B cell (primary cell): ENCODE results near the gene SEC62. TPM values are rescaled to one million over a fixed set of nuclear protein-coding genes. Genes with fewer than 3 reads are reported as not detected.

Experiments
- ATAC-seq: fragments of 200-7000 bp; cut with Tn5 transposase; one replicate; pipeline ENCODE4 v1.10.0; 2021; ENCODE audit warnings: low read depth, mild to moderate bottlenecking, moderate number of reproducible peaks, moderate library complexity
- CTCF ChIA-PET: fragments of 350-600 bp; sonication (Branson Sonifier 250); formaldehyde crosslinking; loops from one replicate; lab custom pipeline; 2021; ENCODE audit warnings: antibody characterized with exemption, inconsistent platforms; lab: Charles Lee
- POLR2A ChIA-PET: fragments of 350-600 bp; sonication (Branson Sonifier 250); formaldehyde crosslinking; loops from one replicate; lab custom pipeline; 2021; ENCODE audit warnings: antibody characterized with exemption; lab: Charles Lee
- DNase-seq: peaks from one replicate; pipeline ENCODE4 v3.0.0; 2013
- H2AFZ ChIP-seq: 2 replicates; pipeline ENCODE4 v1.6.1; 2012; ENCODE audit warnings: mild to moderate bottlenecking, low read depth, low read length; ENCODE audit not compliant: insufficient read depth, poor library complexity, severe bottlenecking
- H3K27ac ChIP-seq, 2 donors: 1 replicate in 1 of 2; 2 replicates in 1 of 2; pipeline ENCODE4 v1.5.1; 2012 to 2013; ENCODE audit warnings: low read length in 2 of 2, mild to moderate bottlenecking in 2 of 2, moderate library complexity in 1 of 2
- H3K27me3 ChIP-seq, 4 experiments: fragments of 200-600 bp in 1 of 4; sonication (generic) in 1 of 4; replicated peaks in 1 of 4; 1 replicate in 2 of 4; 2 replicates in 2 of 4; pipeline versions ENCODE4 v1.6.1 to v1.7.0; 2013 to 2016; ENCODE audit warnings: low read length in 3 of 4, mild to moderate bottlenecking in 2 of 4, mixed read lengths in 1 of 4, moderate library complexity in 1 of 4; ENCODE audit not compliant: insufficient read depth in 4 of 4, control insufficient read depth in 3 of 4; ENCODE audit errors: control extremely low read depth in 1 of 4
- H3K36me3 ChIP-seq, 2 experiments: replicated peaks in 1 of 2; 1 replicate in 1 of 2; 2 replicates in 1 of 2; pipeline versions ENCODE4 v1.6.1 to v1.7.1; 2013; ENCODE audit warnings: low read length in 1 of 2; ENCODE audit not compliant: insufficient read depth in 2 of 2, control insufficient read depth in 1 of 2; ENCODE audit errors: control extremely low read depth in 1 of 2, extremely low read depth in 1 of 2
- H3K4me1 ChIP-seq, 2 donors: fragments of 200-600 bp in 1 of 2; sonication (generic) in 1 of 2; 1 replicate in 1 of 2; 2 replicates in 1 of 2; pipeline versions ENCODE4 v1.5.1 to v1.6.1; 2013 to 2017; ENCODE audit warnings: low read length in 2 of 2; ENCODE audit not compliant: control insufficient read depth in 2 of 2, insufficient read depth in 2 of 2
- H3K4me2 ChIP-seq: replicated peaks from 2 replicates; pipeline ENCODE3; 2012; ENCODE audit warnings: mild to moderate bottlenecking, low read depth, low read length; ENCODE audit not compliant: poor library complexity, severe bottlenecking
- H3K4me3 ChIP-seq, 5 experiments: fragments of 200-600 bp in 1 of 5; sonication (generic) in 1 of 5; 1 replicate in 3 of 5; 2 replicates in 2 of 5; pipeline versions ENCODE4 v1.5.1 to v1.7.0; 2011 to 2016; ENCODE audit warnings: low read length in 4 of 5, mild to moderate bottlenecking in 4 of 5, low read depth in 2 of 5, control low read depth in 1 of 5, moderate library complexity in 1 of 5; ENCODE audit not compliant: insufficient read depth in 1 of 5; ENCODE audit errors: control extremely low read depth in 1 of 5, extremely low read depth in 1 of 5
- H3K79me2 ChIP-seq: fragments of 200-600 bp; sonication (generic); one replicate; pipeline ENCODE4 v1.6.0; 2016; ENCODE audit warnings: low read length; ENCODE audit not compliant: control insufficient read depth, insufficient read depth
- H3K9ac ChIP-seq: fragments of 200-600 bp; sonication (generic); 2 replicates; pipeline ENCODE4 v1.6.1; 2017; ENCODE audit warnings: mild to moderate bottlenecking, low read length, moderate library complexity
- H3K9me3 ChIP-seq, 3 donors: one replicate each; pipeline versions ENCODE4 v1.6.1 to v1.7.1; 2013; ENCODE audit warnings: low read length in 2 of 3; ENCODE audit not compliant: control insufficient read depth in 2 of 3, insufficient read depth in 1 of 3; ENCODE audit errors: control extremely low read depth in 1 of 3
- H4K20me1 ChIP-seq: 2 replicates; pipeline ENCODE4 v1.6.0; 2012; ENCODE audit warnings: mild to moderate bottlenecking, low read length; ENCODE audit not compliant: insufficient read depth, control insufficient read depth, poor library complexity, severe bottlenecking
- H3K27ac Mint-ChIP-seq: one replicate; pipeline ENCODE4 v1.8.0; 2021; ENCODE audit warnings: mixed read lengths
- H3K27me3 Mint-ChIP-seq: one replicate; pipeline ENCODE4 v1.8.0; 2021; ENCODE audit warnings: mixed read lengths
- H3K4me1 Mint-ChIP-seq: one replicate; pipeline ENCODE4 v1.8.0; 2021; ENCODE audit warnings: mixed read lengths
- H3K4me3 Mint-ChIP-seq: one replicate; pipeline ENCODE4 v1.8.0; 2021; ENCODE audit warnings: mixed read lengths
- H3K9me3 Mint-ChIP-seq: one replicate; pipeline ENCODE4 v1.8.0; 2022; ENCODE audit warnings: mixed read lengths; ENCODE audit not compliant: insufficient read depth
- EZH2 ChIP-seq: IDR thresholded peaks from 2 replicates; pipeline ENCODE4 v1.6.1; 2012; ENCODE audit warnings: borderline replicate concordance, low read depth, mild to moderate bottlenecking, moderate library complexity, low read length; ENCODE audit not compliant: insufficient read depth, poor library complexity, severe bottlenecking
- WGBS: methylation state at CpG from one replicate; pipeline ENCODE4 v1.1.5; 2013; ENCODE audit warnings: missing lambda C conversion rate; ENCODE audit not compliant: insufficient coverage; 5-methylcytosine and 5-hydroxymethylcytosine counted together
- intact Hi-C: fragments of 100-400 bp; cut with micrococcal nuclease; formaldehyde crosslinking; loops from one replicate; pipeline ENCODE4 v1.10.0; 2022
- polyA plus RNA-seq: library from polyadenylated mRNA; depleted of rRNA; stranded (reverse); fragments of >200 nt; gene quantifications from 2 replicates; pipeline ENCODE4 v1.2.3, GENCODE V29; 2012
- total RNA-seq, 2 donors: library from RNA; stranded (reverse); fragments of 120-200 nt in 1 of 2; gene quantifications; 1 replicate in 1 of 2; 2 replicates in 1 of 2; pipeline versions ENCODE4 v1.2.3 to v1.2.4, GENCODE V29; 2013 to 2022
- TF ChIP-seq, protein P1 (sequence below): fragments of 200-600 bp; IDR thresholded peaks from one replicate; pipeline ENCODE4 v1.8.0; 2022; ENCODE audit warnings: antibody characterized with exemption, mild to moderate bottlenecking

Gene SEC62
- total and polyA plus RNA-seq, 2 donors (not counting 1 experiment from before 2014, with no cell fraction given), result 40.3 to 166 TPM

DNA sequence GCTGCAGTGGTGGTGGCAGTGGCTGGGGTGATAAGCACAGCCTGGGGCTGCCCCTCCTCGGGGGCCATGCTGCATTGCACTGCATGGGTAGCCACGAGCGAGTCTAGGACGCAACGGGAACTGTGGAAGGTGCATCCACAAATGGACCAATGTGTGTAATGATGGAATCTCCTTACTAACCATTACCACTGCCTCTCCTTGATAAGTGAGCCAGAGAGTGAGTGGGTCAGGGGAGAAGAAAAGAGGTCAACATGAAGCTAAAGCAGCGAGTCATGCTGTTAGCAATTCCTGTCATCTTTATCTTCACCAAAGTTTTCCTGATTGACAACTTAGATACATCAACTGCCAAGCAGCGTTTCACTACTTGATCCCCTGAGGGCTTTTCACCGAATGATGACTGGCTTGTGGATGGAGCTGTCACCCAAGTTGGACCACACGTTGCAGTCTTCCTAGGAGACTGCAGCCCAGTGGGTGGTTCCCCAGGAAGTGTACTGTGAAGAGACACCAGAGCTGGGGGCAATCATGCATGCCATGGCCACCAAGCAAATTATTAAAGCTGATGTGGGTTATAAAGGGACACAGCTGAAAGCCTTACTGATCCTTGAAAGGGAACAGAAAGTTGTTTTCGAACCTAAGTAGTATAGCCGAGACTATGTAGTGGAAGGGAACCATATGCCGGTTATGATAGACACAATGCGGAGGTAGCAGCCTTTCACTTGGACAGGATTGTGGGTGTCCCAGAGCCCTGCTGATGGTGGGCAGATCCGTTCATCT lies 34.7 kb upstream of the SEC62 start:
- Mint-ChIP-seq H3K9me3 (no peaks in the 10 kb centered on the region), H3K4me1 (peaks cover 55% of the 10 kb centered on the region), H3K27ac (peak overlapping the region; percentile 97), H3K27me3 (no peaks in the 10 kb centered on the region), H3K4me3 (peak overlapping the region; percentile 82)
- H3K4me1 ChIP-seq, result peaks cover 49 to 53% of the 10 kb centered on the region in 2 donors
- H3K27me3 ChIP-seq, result no peaks in the 10 kb centered on the region
- ChIA-PET POLR2A (interaction anchor here (0.6 to 4.5 kb wide), 13 partner anchors 9 to 159 kb away, joined by 3 to 95 read pairs (median 4); partner anchors contain the start of gene SEC62), CTCF (interaction anchor here (0.6 to 8.1 kb wide), 14 partner anchors 10 to 169 kb away, joined by 3 to 181 read pairs (median 10); partner anchors contain the start of gene SEC62)
- no peak for TF ChIP-seq EZH2
- TF ChIP-seq, protein P1, sequence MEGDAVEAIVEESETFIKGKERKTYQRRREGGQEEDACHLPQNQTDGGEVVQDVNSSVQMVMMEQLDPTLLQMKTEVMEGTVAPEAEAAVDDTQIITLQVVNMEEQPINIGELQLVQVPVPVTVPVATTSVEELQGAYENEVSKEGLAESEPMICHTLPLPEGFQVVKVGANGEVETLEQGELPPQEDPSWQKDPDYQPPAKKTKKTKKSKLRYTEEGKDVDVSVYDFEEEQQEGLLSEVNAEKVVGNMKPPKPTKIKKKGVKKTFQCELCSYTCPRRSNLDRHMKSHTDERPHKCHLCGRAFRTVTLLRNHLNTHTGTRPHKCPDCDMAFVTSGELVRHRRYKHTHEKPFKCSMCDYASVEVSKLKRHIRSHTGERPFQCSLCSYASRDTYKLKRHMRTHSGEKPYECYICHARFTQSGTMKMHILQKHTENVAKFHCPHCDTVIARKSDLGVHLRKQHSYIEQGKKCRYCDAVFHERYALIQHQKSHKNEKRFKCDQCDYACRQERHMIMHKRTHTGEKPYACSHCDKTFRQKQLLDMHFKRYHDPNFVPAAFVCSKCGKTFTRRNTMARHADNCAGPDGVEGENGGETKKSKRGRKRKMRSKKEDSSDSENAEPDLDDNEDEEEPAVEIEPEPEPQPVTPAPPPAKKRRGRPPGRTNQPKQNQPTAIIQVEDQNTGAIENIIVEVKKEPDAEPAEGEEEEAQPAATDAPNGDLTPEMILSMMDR, result no peak
- intact Hi-C loops, result loop anchor here (1.0 to 5.0 kb wide), 6 partner anchors 8 to 160 kb away; partner anchors contain the start of genes LRRC34, LRRIQ4, MYNN and SEC62
- peak overlapping the region; percentile 68 for H3K4me2 ChIP-seq
- peaks cover 0 to 7% (median 0%) of the 10 kb centered on the region in 3 donors for H3K9me3 ChIP-seq
- DNase-seq (peak; percentile 89), ATAC-seq (peak; percentile 83)
- H3K9ac ChIP-seq, result peak overlapping the region; percentile 54
- H3K27ac ChIP-seq, result peak overlapping the region; percentile 83 to 86
- H2AFZ ChIP-seq, result peak overlapping the region; percentile 43
- no peaks in the 10 kb centered on the region for H4K20me1 ChIP-seq
- H3K36me3 ChIP-seq, result no peaks in the 10 kb centered on the region
- H3K4me3 ChIP-seq, result peak overlapping the region in 4 of 5 experiments; percentile 7 to 54 (median 34)
- H3K79me2 ChIP-seq, result peaks cover 15% of the 10 kb centered on the region
- WGBS, result 8% methylated on average over 10 of the region's 14 CpGs

DNA sequence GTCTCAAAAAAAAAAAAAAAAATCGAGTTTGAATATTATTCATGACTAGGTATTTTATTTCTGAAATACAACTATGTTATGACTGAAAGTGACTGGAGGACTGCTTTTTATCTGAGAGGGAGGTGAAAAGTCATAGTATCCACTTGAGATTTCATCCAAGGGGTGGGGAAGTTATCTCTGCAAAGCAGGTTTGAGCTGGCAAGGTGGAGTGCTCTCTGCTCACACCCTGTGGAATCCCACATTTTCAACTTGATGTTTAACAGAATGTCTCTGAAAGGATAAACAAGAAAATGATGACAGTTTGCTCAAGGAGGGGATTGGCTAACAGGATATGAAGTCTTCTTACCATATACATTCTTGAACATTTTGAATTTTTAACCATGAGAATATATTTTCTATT lies 27.3 kb upstream of the SEC62 start:
- Histone ChIP-seq H3K9me3 (peaks cover 0 to 5% (median 0%) of the 10 kb centered on the region in 3 donors), H3K9ac (peak overlapping the region; percentile 16), H3K4me1 (peaks cover 64 to 68% of the 10 kb centered on the region in 2 donors), H3K36me3 (no peaks in the 10 kb centered on the region), H3K4me3 (no peak overlapping the region), H3K27me3 (no peaks in the 10 kb centered on the region), H3K4me2 (peak overlapping the region; percentile 67), H4K20me1 (no peaks in the 10 kb centered on the region), H3K27ac (peak overlapping the region; percentile 84 to 90), H2AFZ (no peak overlapping the region), H3K79me2 (peaks cover 3% of the 10 kb centered on the region)
- Mint-ChIP-seq H3K27ac (peak overlapping the region; percentile 87), H3K27me3 (no peaks in the 10 kb centered on the region), H3K9me3 (peaks cover 3% of the 10 kb centered on the region), H3K4me1 (peaks cover 73% of the 10 kb centered on the region), H3K4me3 (peak overlapping the region; percentile 62)
- ATAC-seq (no peak), DNase-seq (no peak)
- POLR2A ChIA-PET, result interaction anchor here (2.2 kb wide), 1 partner anchor 27 kb away, joined by 9 read pairs; the partner anchor contains the start of gene SEC62
- whole genome bisulfite sequencing, result no CpG with 5 or more reads among the region's 1 CpG
- CTCF ChIA-PET, result interaction anchor here (0.6 to 1.4 kb wide), 3 partner anchors 9 to 89 kb away, joined by 3 to 7 read pairs (median 3); no protein-coding TSS in a partner anchor
- TF ChIP-seq, protein P1, result no peak
- no peak for TF ChIP-seq EZH2
- intact Hi-C loops, result no loop called here
